Trophoblast cell (in vitro differentiated cells and primary cell): ENCODE data around the gene STK17A.
"Not testable (repeated sequence)": the region's sequence is repeated elsewhere in the genome, so short reads cannot be mapped to it uniquely, and the experiment has no call there.

Experiments used
- DNase-seq, 2 donors: peaks; one replicate each; pipeline ENCODE4 v3.0.0-alpha.2; 2016
- H2AFZ ChIP-seq: 2 replicates; pipeline ENCODE4 v1.6.1; 2013; ENCODE audit warnings: low read length, moderate library complexity, mild to moderate bottlenecking; ENCODE audit not compliant: insufficient read depth, poor library complexity
- H2AK5ac ChIP-seq: 2 replicates; pipeline ENCODE4 v1.6.1; 2013; ENCODE audit warnings: mild to moderate bottlenecking, low read length
- H2BK120ac ChIP-seq: 2 replicates; pipeline ENCODE4 v1.6.1; 2013; ENCODE audit warnings: low read length, mild to moderate bottlenecking, moderate library complexity; ENCODE audit not compliant: insufficient read depth, poor library complexity
- H2BK12ac ChIP-seq: 2 replicates; pipeline ENCODE4 v1.6.1; 2013; ENCODE audit warnings: mild to moderate bottlenecking, low read length, moderate library complexity
- H2BK5ac ChIP-seq: 2 replicates; pipeline ENCODE4 v1.6.1; 2013; ENCODE audit warnings: low read length, low read depth, moderate library complexity, mild to moderate bottlenecking; ENCODE audit not compliant: poor library complexity
- H3K14ac ChIP-seq: 2 replicates; pipeline ENCODE4 v1.6.1; 2013; ENCODE audit warnings: mild to moderate bottlenecking, low read length
- H3K18ac ChIP-seq: 2 replicates; pipeline ENCODE4 v1.6.1; 2013; ENCODE audit warnings: mild to moderate bottlenecking, low read length
- H3K23ac ChIP-seq: 2 replicates; pipeline ENCODE4 v1.6.1; 2013; ENCODE audit warnings: low read length
- H3K27ac ChIP-seq: 2 replicates; pipeline ENCODE4 v1.5.1; 2013; ENCODE audit warnings: low read depth, mild to moderate bottlenecking, inconsistent platforms, low read length, moderate library complexity
- H3K27me3 ChIP-seq: 2 replicates; pipeline ENCODE4 v1.6.1; 2013; ENCODE audit warnings: inconsistent platforms, mild to moderate bottlenecking, low read length, moderate library complexity; ENCODE audit not compliant: insufficient read depth
- H3K36me3 ChIP-seq, 2 experiments: 1 replicate in 1 of 2; 2 replicates in 1 of 2; pipeline ENCODE4 v1.6.1; 2013; ENCODE audit warnings: low read length in 2 of 2, mild to moderate bottlenecking in 2 of 2, moderate library complexity in 1 of 2; ENCODE audit not compliant: insufficient read depth in 2 of 2, control insufficient read depth in 1 of 2
- H3K4ac ChIP-seq: 2 replicates; pipeline ENCODE4 v1.6.1; 2013; ENCODE audit warnings: low read depth, mild to moderate bottlenecking, low read length, moderate library complexity
- H3K4me1 ChIP-seq, 2 experiments: 1 replicate in 1 of 2; 2 replicates in 1 of 2; pipeline ENCODE4 v1.6.1; 2013; ENCODE audit warnings: low read length in 2 of 2, mild to moderate bottlenecking in 2 of 2, moderate library complexity in 1 of 2; ENCODE audit not compliant: insufficient read depth in 2 of 2, control insufficient read depth in 1 of 2
- H3K4me2 ChIP-seq: 2 replicates; pipeline ENCODE4 v1.6.1; 2013; ENCODE audit warnings: inconsistent platforms, mild to moderate bottlenecking, low read length, moderate library complexity
- H3K4me3 ChIP-seq: 2 replicates; pipeline ENCODE4 v1.5.1; 2013; ENCODE audit warnings: mild to moderate bottlenecking, low read depth, low read length, inconsistent platforms
- H3K79me1 ChIP-seq: one replicate; pipeline ENCODE4 v1.6.1; 2013; ENCODE audit warnings: low read length
- H3K79me2 ChIP-seq: 2 replicates; pipeline ENCODE4 v1.6.1; 2013; ENCODE audit warnings: low read length, mild to moderate bottlenecking; ENCODE audit not compliant: control insufficient read depth, insufficient read depth, poor library complexity
- H3K9ac ChIP-seq: 2 replicates; pipeline ENCODE4 v1.6.1; 2013; ENCODE audit warnings: mild to moderate bottlenecking, low read length
- H3K9me3 ChIP-seq: 2 replicates; pipeline ENCODE4 v1.6.1; 2013; ENCODE audit warnings: low read depth, mild to moderate bottlenecking, control low read depth, inconsistent platforms, low read length; ENCODE audit not compliant: insufficient read depth
- H4K12ac ChIP-seq: 2 replicates; pipeline ENCODE4 v1.6.1; 2013; ENCODE audit warnings: low read depth, mild to moderate bottlenecking, low read length, moderate library complexity
- H4K8ac ChIP-seq: 2 replicates; pipeline ENCODE4 v1.6.1; 2013; ENCODE audit warnings: low read depth, mild to moderate bottlenecking, low read length, moderate library complexity
- H4K91ac ChIP-seq: one replicate; pipeline ENCODE4 v1.6.1; 2013; ENCODE audit warnings: low read depth, mild to moderate bottlenecking, low read length, moderate library complexity
- WGBS: extraction: QIAGEN DNeasy Blood & Tissue Kit; methylation state at CpG from one replicate; pipeline ENCODE4 v1.1.7; 2013; ENCODE audit warnings: missing lambda C conversion rate; ENCODE audit not compliant: insufficient read length, insufficient coverage; ENCODE audit errors: extremely low coverage; 5-methylcytosine and 5-hydroxymethylcytosine counted together

The STK17A gene

DNA sequence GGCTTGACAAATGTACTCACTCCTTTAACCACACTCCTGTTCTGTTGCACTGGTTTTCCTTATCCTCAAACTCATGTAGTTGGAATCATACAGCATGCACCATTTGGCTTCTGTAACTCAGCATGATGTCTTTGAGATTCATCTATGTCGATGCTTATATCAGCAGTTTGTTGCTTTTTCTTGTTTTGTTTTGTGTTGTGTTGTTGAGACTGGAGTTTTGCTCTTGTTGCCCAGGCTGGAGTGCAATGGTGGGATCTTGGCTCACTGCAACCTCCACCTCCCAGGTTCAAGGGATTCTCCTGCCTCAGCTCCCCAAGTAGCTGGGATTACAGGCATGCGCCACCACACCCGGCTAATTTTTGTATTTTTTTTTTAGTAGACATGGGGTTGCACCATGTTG, 44.9 kb downstream of the STK17A start:
- not testable (repeated sequence) for H3K23ac ChIP-seq, H3K18ac ChIP-seq, H2BK12ac ChIP-seq, H3K14ac ChIP-seq, H3K27me3 ChIP-seq, H3K4me2 ChIP-seq, H4K91ac ChIP-seq, H3K9ac ChIP-seq, H2BK120ac ChIP-seq, H3K4ac ChIP-seq, H4K8ac ChIP-seq, H3K4me3 ChIP-seq, H3K27ac ChIP-seq, H4K12ac ChIP-seq, H3K79me1 ChIP-seq, H3K36me3 ChIP-seq, H2AFZ ChIP-seq, DNase-seq, H2BK5ac ChIP-seq, H2AK5ac ChIP-seq, H3K79me2 ChIP-seq, H3K9me3 ChIP-seq, H3K4me1 ChIP-seq
- no CpG with 5 or more reads among the region's 3 CpGs for WGBS

DNA sequence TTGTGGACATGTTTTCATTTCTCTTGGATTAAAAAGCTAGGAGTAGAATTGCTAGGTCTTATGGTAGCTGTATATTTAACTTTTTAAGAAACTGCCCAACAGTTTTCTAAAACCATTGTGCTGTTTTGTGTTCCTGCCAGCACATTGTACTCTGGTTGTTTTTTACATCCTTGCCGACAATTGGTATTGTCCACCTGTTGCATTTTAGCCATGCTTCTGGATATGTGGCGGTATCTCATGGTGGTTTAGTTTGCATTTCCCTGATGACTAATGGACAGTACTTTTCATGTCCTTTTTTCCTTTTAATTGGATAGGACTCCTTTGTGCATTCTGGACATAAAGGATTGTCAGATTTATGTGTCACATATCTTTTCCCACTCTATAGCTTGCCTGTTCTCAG, 45.5 kb downstream of the STK17A start:
- H3K18ac ChIP-seq: no peak overlapping the region
- no peak overlapping the region for H3K4ac ChIP-seq
- no peak overlapping the region for H3K14ac ChIP-seq
- no peak overlapping the region for H3K4me3 ChIP-seq
- H2AFZ ChIP-seq: no peak overlapping the region
- H3K79me1 ChIP-seq: no peaks in the 10 kb centered on the region
- DNase-seq: peak in 1 of 2 donors; percentile 5
- no peak overlapping the region for H3K9ac ChIP-seq
- no peak overlapping the region for H2BK120ac ChIP-seq
- no peak overlapping the region for H2BK5ac ChIP-seq
- H3K36me3 ChIP-seq: peaks cover 0 to 3% of the 10 kb centered on the region in 2 experiments
- no peak overlapping the region for H4K12ac ChIP-seq
- H3K27me3 ChIP-seq: no peaks in the 10 kb centered on the region
- no peak overlapping the region for H2AK5ac ChIP-seq
- no peak overlapping the region for H3K27ac ChIP-seq
- WGBS: no CpG with 5 or more reads among the region's 2 CpGs
- no peak overlapping the region for H4K8ac ChIP-seq
- no peaks in the 10 kb centered on the region for H3K79me2 ChIP-seq
- H4K91ac ChIP-seq: no peak overlapping the region
- no peak overlapping the region for H3K4me2 ChIP-seq
- H2BK12ac ChIP-seq: no peak overlapping the region
- no peaks in the 10 kb centered on the region for H3K4me1 ChIP-seq
- no peaks in the 10 kb centered on the region for H3K9me3 ChIP-seq
- H3K23ac ChIP-seq: no peak overlapping the region

GRCh38 chr7:43629857-43630256, 46.9 kb downstream of the STK17A start:
- no peak overlapping the region for H3K4me2 ChIP-seq

DNA sequence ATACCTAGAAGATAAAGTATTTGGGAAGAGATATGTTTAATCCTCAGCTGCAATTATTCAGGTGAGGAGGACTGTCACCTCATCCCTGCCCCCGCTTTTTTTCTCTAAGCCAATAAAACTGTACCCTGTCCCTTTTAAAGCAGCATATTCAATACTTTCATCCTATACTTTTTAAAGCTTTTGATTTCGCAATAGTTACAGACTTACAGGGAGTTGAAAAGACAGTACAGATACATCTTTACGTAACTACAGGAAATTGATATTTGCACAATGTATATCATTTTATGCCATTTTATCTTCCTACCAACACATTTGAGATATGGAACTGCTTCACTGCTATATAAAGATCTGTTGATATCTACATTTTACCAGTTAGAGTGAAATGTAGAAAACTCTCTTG, 47.6 kb downstream of the STK17A start:
- H2BK12ac ChIP-seq: no peak overlapping the region
- no peak overlapping the region for H3K14ac ChIP-seq
- no peak overlapping the region for H2AFZ ChIP-seq
- no peaks in the 10 kb centered on the region for H3K79me2 ChIP-seq
- no CpG with 5 or more reads among the region's 3 CpGs for WGBS
- no peak overlapping the region for H2BK5ac ChIP-seq
- no peak overlapping the region for H4K8ac ChIP-seq
- H3K27me3 ChIP-seq: no peaks in the 10 kb centered on the region
- DNase-seq: no peak
- no peak overlapping the region for H3K9ac ChIP-seq
- no peak overlapping the region for H3K4me2 ChIP-seq
- no peak overlapping the region for H4K91ac ChIP-seq
- H3K36me3 ChIP-seq: peaks cover 7 to 11% of the 10 kb centered on the region in 2 experiments
- no peak overlapping the region for H3K23ac ChIP-seq
- no peak overlapping the region for H2BK120ac ChIP-seq
- peaks cover 2% of the 10 kb centered on the region for H3K9me3 ChIP-seq
- no peaks in the 10 kb centered on the region for H3K79me1 ChIP-seq
- no peaks in the 10 kb centered on the region for H3K4me1 ChIP-seq
- no peak overlapping the region for H4K12ac ChIP-seq
- H2AK5ac ChIP-seq: no peak overlapping the region
- no peak overlapping the region for H3K4ac ChIP-seq
- no peak overlapping the region for H3K18ac ChIP-seq
- no peak overlapping the region for H3K27ac ChIP-seq
- H3K4me3 ChIP-seq: no peak overlapping the region

More at GRCh38 chr7:43629857-43630256, 46.9 kb downstream of the STK17A start:
- no peak overlapping the region for H3K4me3 ChIP-seq
- H4K8ac ChIP-seq: no peak overlapping the region
- H3K4ac ChIP-seq: no peak overlapping the region
- H4K91ac ChIP-seq: no peak overlapping the region
- H3K9ac ChIP-seq: no peak overlapping the region
- no peaks in the 10 kb centered on the region for H3K79me1 ChIP-seq
- H3K14ac ChIP-seq: no peak overlapping the region
- no peak overlapping the region for H2AFZ ChIP-seq
- no peak overlapping the region for H2AK5ac ChIP-seq
- no peak overlapping the region for H3K23ac ChIP-seq
- H3K4me1 ChIP-seq: no peaks in the 10 kb centered on the region
- H2BK12ac ChIP-seq: no peak overlapping the region
- peaks cover 2% of the 10 kb centered on the region for H3K9me3 ChIP-seq
- H3K27ac ChIP-seq: no peak overlapping the region
- H2BK5ac ChIP-seq: no peak overlapping the region
- H3K36me3 ChIP-seq: peaks cover 4 to 8% of the 10 kb centered on the region in 2 experiments
- H3K27me3 ChIP-seq: no peaks in the 10 kb centered on the region
- H2BK120ac ChIP-seq: no peak overlapping the region
- no CpG with 5 or more reads among the region's 6 CpGs for WGBS
- no peaks in the 10 kb centered on the region for H3K79me2 ChIP-seq
- DNase-seq: no peak
- no peak overlapping the region for H4K12ac ChIP-seq
- no peak overlapping the region for H3K18ac ChIP-seq
